GM12801 (cell line): ENCODE results near the gene P4HA1.

ENCODE experiments used
- TF ChIP-seq, protein P1 (sequence below): IDR thresholded peaks from one replicate; pipeline ENCODE4 v1.5.1; 2011; ENCODE audit warnings: control low read depth; ENCODE audit not compliant: insufficient read length; ENCODE audit errors: extremely low read depth

The P4HA1 gene

GRCh38 chr10:73032536-73032935 lies 64.1 kb downstream of the P4HA1 start:
- TF ChIP-seq, protein P1, sequence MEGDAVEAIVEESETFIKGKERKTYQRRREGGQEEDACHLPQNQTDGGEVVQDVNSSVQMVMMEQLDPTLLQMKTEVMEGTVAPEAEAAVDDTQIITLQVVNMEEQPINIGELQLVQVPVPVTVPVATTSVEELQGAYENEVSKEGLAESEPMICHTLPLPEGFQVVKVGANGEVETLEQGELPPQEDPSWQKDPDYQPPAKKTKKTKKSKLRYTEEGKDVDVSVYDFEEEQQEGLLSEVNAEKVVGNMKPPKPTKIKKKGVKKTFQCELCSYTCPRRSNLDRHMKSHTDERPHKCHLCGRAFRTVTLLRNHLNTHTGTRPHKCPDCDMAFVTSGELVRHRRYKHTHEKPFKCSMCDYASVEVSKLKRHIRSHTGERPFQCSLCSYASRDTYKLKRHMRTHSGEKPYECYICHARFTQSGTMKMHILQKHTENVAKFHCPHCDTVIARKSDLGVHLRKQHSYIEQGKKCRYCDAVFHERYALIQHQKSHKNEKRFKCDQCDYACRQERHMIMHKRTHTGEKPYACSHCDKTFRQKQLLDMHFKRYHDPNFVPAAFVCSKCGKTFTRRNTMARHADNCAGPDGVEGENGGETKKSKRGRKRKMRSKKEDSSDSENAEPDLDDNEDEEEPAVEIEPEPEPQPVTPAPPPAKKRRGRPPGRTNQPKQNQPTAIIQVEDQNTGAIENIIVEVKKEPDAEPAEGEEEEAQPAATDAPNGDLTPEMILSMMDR = no peak

- TF ChIP-seq, protein P1 = no peak
Observed at GRCh38 chr10:73021050-73021449, 75.6 kb downstream of the P4HA1 start.

DNA sequence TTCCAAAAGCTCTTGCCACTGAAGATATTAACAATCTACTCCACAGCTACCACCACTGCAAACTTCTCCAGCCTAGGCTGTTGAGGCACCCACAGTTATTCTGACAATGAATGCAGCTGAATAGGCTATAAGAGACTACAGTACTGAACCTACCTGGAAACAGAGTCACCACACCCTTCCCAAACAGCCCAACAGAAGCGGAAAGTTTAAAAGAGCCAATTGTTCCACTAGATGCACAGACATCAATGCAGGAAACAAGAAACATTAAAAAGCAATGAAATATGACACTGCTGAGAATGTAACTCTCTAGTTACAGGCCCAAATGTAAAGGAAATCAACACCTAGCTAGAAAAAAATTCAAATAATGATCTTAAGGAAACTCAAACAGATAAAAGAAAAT lies 77.6 kb downstream of the P4HA1 start:
- TF ChIP-seq, protein P1 = no peak

GRCh38 chr10:73018632-73019031 lies 78.0 kb downstream of the P4HA1 start:
- TF ChIP-seq, protein P1 = no peak

GRCh38 chr10:73017955-73018480 lies 78.6 kb downstream of the P4HA1 start:
- TF ChIP-seq, protein P1 = no peak

- TF ChIP-seq, protein P1 = no peak
Observed at GRCh38 chr10:73015779-73016178, 80.9 kb downstream of the P4HA1 start.

- TF ChIP-seq, protein P1 = no peak
Observed at GRCh38 chr10:73003822-73004221, 92.8 kb downstream of the P4HA1 start.

GRCh38 chr10:73000973-73001372 lies 95.7 kb downstream of the P4HA1 start:
- TF ChIP-seq, protein P1 = no peak
